SH-SY5Y (cell line): Measurements from ENCODE around the gene ICOS.

Experiments used
- GATA2 ChIP-seq: IDR thresholded peaks from 2 replicates; pipeline ENCODE4 v1.6.1; 2011; ENCODE audit warnings: mild to moderate bottlenecking, low read depth, low read length
- GATA3 ChIP-seq: IDR thresholded peaks from 2 replicates; pipeline ENCODE4 v1.6.1; 2011; ENCODE audit warnings: low read depth, mild to moderate bottlenecking, low read length, moderate library complexity

GRCh38 chr2:203905656-203906055, 30.9 kb upstream of the ICOS start:
- TF ChIP-seq GATA2, result no peak
- no peak for TF ChIP-seq GATA3
